Measurements from ENCODE around the gene PIGB.
"Not testable (repeated sequence)": the region's sequence is repeated elsewhere in the genome, so short reads cannot be mapped to it uniquely, and the experiment has no call there.

PIGB gene

GRCh38 chr15:55318588-55319494 lies at the start of gene PIGB, which contains the start of gene PIGBOS1:
Gene PIGB (plus strand): TSS chr15:55319222. CDS start chr15:55319251, 29 bp downstream.
Gene PIGBOS1 (minus strand): TSS chr15:55319123. CDS start chr15:55317792, 1,331 bp downstream.
- DNase-seq (ENCODE audit: low spot score), result peak; percentile 93

DNA sequence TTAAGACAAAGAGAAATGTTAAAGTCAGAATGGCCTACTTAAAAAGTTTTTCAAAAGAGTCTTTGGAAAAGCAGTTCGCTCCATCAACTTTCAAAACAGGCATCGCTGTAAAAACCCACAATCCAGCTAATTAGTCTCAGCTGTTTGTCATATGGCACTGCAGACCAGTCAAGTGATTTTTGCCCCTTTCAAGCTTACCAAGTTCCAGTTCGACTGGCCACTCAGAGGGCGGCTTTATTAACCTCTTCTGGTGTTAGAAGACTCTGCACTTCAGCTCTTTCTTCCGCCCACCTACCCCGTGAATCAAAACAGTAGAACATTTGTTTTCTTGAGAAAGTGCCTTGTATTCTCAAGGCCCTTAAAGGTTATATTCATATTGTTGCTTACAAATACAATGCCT lies 48.7 kb upstream of the PIGB start:
- no peak for DNase-seq (ENCODE audit: low spot score)

DNA sequence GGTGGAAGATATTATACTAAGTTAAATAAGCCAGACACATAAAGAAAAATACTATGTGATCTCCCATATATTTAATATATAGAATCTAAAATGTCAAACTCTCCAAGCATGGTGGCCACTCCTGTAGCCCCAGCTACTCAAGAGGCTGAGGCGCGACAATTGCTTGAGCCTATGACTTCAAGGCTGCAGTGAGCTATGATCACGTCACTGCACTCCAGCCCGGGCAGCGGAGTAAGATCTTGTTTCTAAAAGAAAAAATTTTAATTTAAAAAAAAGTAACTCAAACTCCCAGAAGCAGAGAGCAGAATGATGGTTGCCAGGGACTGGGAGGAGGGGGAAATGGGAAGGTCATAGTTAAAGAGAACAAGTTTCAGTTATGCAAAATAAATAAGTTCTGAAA lies 42.7 kb upstream of the PIGB start:
- DNase-seq (ENCODE audit: low spot score), result no peak

DNA sequence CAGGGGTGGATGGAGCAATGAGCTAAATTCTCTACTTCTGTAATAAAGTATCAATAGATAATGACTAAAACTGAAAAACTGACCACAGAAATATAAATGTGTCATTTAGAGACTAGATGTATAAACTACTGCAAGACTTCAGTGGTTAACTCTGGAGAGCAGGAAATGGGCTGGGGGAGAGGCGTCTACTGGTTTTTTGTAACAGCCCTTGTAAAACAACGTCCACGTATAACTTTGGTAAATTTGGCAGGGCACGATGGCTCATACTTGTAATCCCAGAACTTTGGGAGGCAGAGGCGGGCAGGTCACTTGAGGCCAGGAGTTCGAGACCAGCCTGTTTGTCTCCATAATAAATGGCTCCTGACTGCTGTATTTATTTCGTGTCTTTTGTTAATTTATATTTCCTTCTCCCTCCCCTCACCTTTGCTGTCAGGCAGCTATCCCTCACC lies 41.9 kb upstream of the PIGB start:
- no peak for DNase-seq (ENCODE audit: low spot score)

- no peak for DNase-seq (ENCODE audit: low spot score)
Measured at GRCh38 chr15:55277715-55278114, 41.3 kb upstream of the PIGB start.

DNA sequence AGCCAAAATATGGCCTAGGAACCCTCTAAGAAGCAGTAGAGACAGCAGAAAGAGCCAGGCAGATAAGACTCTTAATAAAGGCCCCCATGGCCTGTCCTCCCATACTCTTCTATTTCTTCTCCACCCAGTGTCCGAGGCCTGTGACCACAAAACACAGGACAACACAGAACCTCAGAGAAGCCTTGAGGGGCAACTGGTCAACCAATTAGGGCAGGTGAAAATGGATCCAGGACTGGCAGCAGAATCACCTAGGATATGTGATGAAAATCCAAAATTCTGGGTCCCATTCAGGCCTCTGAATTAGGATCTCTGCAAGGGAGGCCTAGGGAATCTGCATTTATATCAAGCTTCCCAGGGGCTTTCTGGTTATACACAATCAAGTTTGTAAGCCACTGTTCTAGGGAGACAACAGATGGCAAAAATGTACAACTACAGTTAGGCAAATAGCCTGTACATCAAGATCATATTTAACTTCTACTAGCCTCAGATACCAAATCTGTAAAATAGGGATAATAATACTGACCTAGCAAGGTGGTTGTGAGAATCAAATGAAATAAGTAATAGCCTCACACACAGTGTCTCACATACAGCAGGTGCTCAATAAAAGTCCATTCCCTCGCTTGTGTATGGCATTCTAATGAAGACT lies 39.8 kb upstream of the PIGB start:
- no peak for DNase-seq (ENCODE audit: low spot score)

- no peak for DNase-seq (ENCODE audit: low spot score)
Measured at GRCh38 chr15:55279746-55280351, 39.2 kb upstream of the PIGB start.

GRCh38 chr15:55280589-55280988 lies 38.4 kb upstream of the PIGB start:
- not testable (repeated sequence) for DNase-seq (ENCODE audit: low spot score)

- no peak for DNase-seq (ENCODE audit: low spot score)
Measured at GRCh38 chr15:55281517-55282228, 37.3 kb upstream of the PIGB start.

GRCh38 chr15:55282284-55282833 lies 36.7 kb upstream of the PIGB start:
- DNase-seq (ENCODE audit: low spot score), result no peak

DNA sequence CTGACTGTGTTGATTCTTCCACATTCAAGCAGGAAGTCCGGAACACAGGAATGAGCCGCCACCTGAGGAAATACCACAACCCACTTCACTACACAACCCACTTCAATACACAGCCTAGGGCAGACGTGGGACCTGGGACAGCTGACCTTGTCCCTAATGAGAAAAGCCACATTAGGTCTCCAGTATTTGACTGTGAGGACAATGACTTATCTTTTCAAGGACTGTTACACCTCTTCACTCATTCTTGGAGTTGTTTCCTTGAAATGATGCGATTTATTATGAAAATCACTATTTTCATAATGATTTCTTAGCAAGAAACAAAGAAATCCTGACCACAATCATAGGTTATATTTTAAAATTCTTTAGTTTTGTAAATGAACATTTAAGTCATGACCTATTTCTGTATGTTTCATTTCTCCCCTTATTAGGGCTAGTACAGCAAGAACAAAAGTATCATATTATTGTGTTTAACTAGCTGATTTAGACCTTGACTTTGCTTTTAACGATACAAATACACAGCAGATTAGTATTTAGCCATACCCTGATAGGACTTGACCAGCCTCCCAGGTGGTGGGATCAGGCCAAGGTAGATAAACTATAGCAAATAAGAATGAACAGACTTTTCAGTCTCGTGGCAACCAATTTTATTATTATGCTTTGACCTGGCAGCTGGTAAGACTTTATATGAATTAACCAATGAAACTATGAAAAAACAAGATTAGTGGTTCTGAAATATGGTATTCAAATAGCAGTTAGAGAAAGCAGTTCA lies 35.5 kb upstream of the PIGB start:
- no peak for DNase-seq (ENCODE audit: low spot score)

- DNase-seq (ENCODE audit: low spot score), result no peak
Measured at GRCh38 chr15:55284426-55284825, 34.6 kb upstream of the PIGB start.

- not testable (repeated sequence) for DNase-seq (ENCODE audit: low spot score)
Measured at GRCh38 chr15:55286442-55287189, 32.4 kb upstream of the PIGB start.

- no peak for DNase-seq (ENCODE audit: low spot score)
Measured at GRCh38 chr15:55288006-55288717, 30.9 kb upstream of the PIGB start.

GRCh38 chr15:55289011-55289745 lies 29.8 kb upstream of the PIGB start:
- no peak for DNase-seq (ENCODE audit: low spot score)

- DNase-seq (ENCODE audit: low spot score), result peak; percentile 14
Measured at GRCh38 chr15:55289746-55290527, 29.1 kb upstream of the PIGB start, which contains the start of gene RAB27A. Gene RAB27A (minus strand): TSS chr15:55289813. CDS start chr15:55234934, 54,879 bp downstream.

DNA sequence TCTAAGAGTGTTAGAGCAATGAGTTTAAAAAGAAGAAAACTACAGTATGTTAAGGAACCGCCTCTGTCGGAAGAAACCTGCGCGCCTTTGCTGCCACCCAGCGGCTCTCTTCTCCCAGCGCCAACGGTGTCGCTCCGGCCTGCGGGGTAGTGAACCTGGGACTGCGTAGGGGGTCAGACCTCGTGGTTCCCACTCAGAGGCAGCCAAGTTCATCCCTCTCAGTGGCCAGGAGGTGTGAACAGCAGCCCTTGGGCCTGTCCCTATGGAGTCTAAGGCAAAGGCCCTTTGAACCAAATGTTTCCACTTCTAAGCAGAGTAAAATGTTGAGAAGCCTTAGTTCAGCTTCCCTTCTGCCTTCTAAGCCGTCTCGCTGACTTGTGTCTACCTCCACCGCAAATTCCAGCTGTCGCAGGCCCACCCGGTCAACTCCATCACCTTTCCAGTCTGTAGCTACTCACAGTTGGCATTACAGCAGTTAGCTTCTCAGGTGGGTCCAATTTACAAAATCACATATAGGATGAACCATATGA lies 28.4 kb upstream of the PIGB start:
- peak; percentile 79 for DNase-seq (ENCODE audit: low spot score)

DNA sequence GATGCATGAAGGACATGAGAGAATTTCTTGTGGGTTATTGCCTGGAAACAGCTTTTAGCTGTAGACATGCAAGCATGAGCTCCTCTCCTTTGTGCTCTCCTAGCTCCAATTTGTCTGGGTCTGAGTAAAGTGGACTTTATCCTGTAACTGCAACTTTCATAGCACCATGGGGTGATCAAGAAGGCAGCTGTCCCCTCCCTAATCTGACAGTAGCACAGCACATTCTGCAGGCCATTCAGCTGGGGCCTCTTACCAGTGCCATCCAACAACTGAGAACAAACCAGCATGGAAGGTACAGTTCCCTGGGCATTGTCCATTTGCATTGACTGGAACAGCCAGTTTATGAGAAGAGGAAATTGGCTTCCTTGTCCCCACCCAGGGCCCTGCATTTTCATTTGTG lies 21.7 kb upstream of the PIGB start:
- no peak for DNase-seq (ENCODE audit: low spot score)
